Hematopoietic multipotent progenitor cell treated with erythropoietin and hydrocortisone succinate and interleukin-3 and kit ligand, for 6 days (in vitro differentiated cells): ENCODE measurements around the gene CISD3.

Experiments
- DNase-seq: peaks from one replicate; pipeline ENCODE4 v3.0.0-alpha.2; 2015

The CISD3 gene

GRCh38 chr17:38746004-38746848, 16.1 kb downstream of the CISD3 start:
- no peak for DNase-seq

- no peak for DNase-seq
Measured at GRCh38 chr17:38746849-38747462, 16.8 kb downstream of the CISD3 start.

- no peak for DNase-seq
Measured at GRCh38 chr17:38747463-38748148, 17.5 kb downstream of the CISD3 start.

- no peak for DNase-seq
Measured at GRCh38 chr17:38748149-38748891, 18.2 kb downstream of the CISD3 start, which contains the start of gene PCGF2. Gene PCGF2, minus strand, starts transcription at chr17:38748336. Its CDS starts 7,934 bp downstream, at chr17:38740402.

- no peak for DNase-seq
Measured at GRCh38 chr17:38748892-38749222, 18.7 kb downstream of the CISD3 start.

GRCh38 chr17:38749223-38750043, 19.3 kb downstream of the CISD3 start:
- DNase-seq = peak; percentile 48

- no peak for DNase-seq
Measured at GRCh38 chr17:38750044-38750311, 19.8 kb downstream of the CISD3 start.

- DNase-seq = peak; percentile 59
Measured at GRCh38 chr17:38750312-38751121, 20.4 kb downstream of the CISD3 start.

GRCh38 chr17:38751144-38751807, 21.1 kb downstream of the CISD3 start:
- no peak for DNase-seq

GRCh38 chr17:38751808-38752307, 21.7 kb downstream of the CISD3 start:
- peak; percentile 83 for DNase-seq

- DNase-seq = peak; percentile 100
Measured at GRCh38 chr17:38752308-38753070, 22.3 kb downstream of the CISD3 start, which contains the start of gene PSMB3. Gene PSMB3, plus strand, starts transcription at chr17:38752741. Its CDS starts 86 bp downstream, at chr17:38752827.

- DNase-seq = no peak
Measured at GRCh38 chr17:38753071-38753506, 22.9 kb downstream of the CISD3 start.

- DNase-seq = peak; percentile 57
Measured at GRCh38 chr17:38761612-38762011, 31.5 kb downstream of the CISD3 start.

GRCh38 chr17:38762231-38762630, 32.1 kb downstream of the CISD3 start:
- no peak for DNase-seq

- no peak for DNase-seq
Measured at GRCh38 chr17:38766341-38766740, 36.2 kb downstream of the CISD3 start.

GRCh38 chr17:38768417-38768816, 38.3 kb downstream of the CISD3 start:
- DNase-seq = no peak

- DNase-seq = no peak
Measured at GRCh38 chr17:38773258-38773657, 43.1 kb downstream of the CISD3 start.

GRCh38 chr17:38777641-38778250, 47.6 kb downstream of the CISD3 start:
- no peak for DNase-seq
